GM12865 (cell line): ENCODE measurements around the gene IQSEC2.
A peak's percentile ranks its signal among the peaks of the same experiment; 100 is the strongest.

Experiments
- DNase-seq: peaks from one replicate; pipeline ENCODE4 v3.0.0; 2010; ENCODE audit warnings: low read depth
- H3K4me3 ChIP-seq: 2 replicates; pipeline ENCODE4 v1.5.1; 2011; ENCODE audit warnings: mild to moderate bottlenecking, low read depth, low read length, control low read depth
- CTCF ChIP-seq: IDR thresholded peaks from 2 replicates; pipeline ENCODE4 v1.5.1; 2011; ENCODE audit warnings: low read length, control low read depth, low read depth, inconsistent platforms; ENCODE audit not compliant: insufficient read depth; ENCODE audit errors: missing control alignments

The IQSEC2 gene

GRCh38 chrX:53321230-53321942 lies 40.0 kb upstream of the IQSEC2 start:
- DNase-seq, result no peak
- no peak for TF ChIP-seq CTCF
- H3K4me3 ChIP-seq, result no peak overlapping the region

- no peak for TF ChIP-seq CTCF
- H3K4me3 ChIP-seq, result no peak overlapping the region
- no peak for DNase-seq
Observed at GRCh38 chrX:53320543-53321229, 39.3 kb upstream of the IQSEC2 start.

DNA sequence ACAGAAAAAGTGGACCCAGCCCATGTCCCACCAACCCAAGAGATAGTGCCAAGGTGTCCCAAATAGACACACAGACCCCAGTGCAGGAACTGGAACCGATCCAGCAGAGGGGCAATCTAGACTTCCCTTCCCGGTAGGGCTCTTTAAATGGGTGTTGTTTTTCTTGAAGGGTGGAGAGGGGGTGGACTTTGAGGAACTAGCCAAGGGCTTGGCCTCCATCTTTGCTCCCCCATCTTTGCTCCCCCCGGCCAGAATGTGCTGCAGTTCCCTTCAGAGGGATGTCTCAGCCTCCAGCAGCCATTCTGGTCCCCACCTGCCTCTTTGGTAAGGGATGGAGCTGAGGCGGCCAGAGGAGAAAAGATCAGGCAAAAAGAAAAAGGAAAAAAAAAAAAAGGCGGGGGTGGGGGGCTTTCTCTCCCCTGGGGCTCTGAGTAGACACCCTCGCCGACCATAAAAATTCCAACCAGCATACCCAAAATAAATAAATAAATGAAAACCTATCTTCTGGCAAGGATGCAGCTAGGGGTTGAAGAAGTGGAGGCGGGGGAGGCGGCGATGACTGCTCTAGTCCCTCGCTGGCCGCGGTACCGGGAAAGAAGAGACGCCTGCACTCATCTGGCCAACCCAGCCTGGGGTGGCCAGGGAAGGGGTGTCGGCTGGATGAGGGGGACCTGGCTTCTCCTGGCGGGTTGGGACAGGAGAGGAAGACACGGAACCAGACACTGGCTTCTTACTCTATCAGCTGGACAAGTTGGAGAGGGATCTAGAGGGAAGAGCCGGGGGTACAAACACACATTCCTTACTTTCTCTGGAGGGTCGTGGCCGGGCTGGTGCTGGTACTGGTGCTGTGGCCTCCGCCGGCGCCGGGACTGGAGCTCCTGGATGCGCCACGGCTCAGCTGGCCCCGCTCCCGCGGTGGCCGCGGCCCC lies 38.5 kb upstream of the IQSEC2 start:
- no peak for DNase-seq
- TF ChIP-seq CTCF, result no peak
- no peak overlapping the region for H3K4me3 ChIP-seq

DNA sequence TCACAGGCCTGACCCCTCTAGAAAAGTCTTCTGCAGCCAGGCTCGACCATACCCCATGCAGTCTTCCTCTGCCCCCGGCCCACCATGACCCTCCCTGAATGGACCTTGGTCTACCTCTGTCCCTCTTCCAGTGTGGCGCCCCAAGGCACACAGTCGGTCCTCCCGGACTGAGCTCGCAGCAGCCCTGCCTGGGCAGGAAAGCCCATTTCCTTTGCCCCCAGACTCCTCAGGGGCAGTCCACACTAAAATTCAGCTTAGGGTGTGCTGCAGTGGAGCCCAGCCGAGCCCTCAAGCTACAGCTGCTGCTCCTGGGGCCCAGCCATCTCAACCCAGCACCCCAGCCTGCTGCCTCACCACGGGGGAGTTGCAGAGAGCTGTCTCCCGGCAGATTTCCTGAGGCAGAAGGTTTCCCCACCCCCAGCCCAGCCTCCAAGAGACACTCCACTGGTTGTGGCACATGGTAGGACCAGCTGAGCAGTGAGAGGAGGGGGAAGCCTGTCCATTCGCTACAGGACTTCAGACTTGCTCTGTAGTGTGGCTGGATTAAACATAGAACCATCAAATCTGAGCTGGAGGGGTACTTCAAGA lies 37.5 kb upstream of the IQSEC2 start:
- no peak for TF ChIP-seq CTCF
- no peak overlapping the region for H3K4me3 ChIP-seq
- no peak for DNase-seq

DNA sequence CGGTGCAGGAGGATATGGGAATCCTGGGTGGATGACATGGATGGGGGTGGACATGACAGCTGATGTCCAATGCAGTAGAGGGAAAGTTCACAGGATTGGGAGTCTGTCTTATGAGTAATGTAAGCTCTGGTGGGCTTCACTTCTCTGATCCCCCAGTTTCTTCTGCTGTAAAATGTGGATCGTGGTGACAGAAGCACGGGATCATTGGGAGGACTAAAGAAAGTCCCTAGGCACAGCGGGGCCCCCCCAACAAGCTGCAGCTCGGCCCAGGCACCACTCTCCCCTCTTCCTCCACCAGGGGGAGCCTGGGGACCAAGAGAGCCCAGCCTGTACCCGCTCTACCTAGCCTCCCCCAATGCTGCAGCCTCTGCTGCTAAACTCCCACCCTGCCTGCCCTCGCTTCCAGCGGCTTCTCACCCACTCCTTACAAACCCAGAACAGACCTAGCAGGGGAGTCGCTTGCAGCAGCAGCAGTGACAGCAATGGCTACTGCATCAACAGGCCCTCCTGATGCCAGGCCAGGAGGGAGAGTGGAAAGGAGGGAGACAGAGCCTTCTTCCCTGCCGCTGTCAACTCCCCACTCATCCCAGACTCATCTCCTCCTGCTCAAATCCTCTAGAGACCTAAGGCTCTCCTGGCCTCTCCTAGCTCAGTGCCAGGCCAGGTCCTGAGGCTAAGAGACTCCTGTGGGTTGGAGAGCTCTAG lies 36.1 kb upstream of the IQSEC2 start:
- H3K4me3 ChIP-seq, result no peak overlapping the region
- peak; percentile 72 for TF ChIP-seq CTCF
- DNase-seq, result peak; percentile 60

DNA sequence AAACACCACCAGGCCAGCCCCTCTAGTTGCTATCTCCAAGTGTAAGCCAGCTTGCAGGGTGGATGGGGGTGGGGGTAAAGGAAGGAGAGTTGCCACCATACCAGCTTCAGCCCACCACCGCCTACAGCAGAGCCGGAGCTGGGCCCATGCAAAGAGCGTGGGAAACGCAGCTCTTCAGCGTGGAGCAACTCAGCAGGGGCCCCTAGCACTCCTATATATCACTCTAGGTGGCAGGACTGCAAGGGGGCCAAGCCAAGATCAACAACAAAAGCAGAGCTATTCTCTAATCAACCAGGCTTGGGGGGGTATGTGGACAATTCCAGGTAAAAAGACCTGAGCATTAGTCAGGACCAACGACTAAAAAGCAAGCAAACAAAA lies 35.5 kb upstream of the IQSEC2 start:
- no peak for TF ChIP-seq CTCF
- no peak overlapping the region for H3K4me3 ChIP-seq
- no peak for DNase-seq
